HG02678 (cell line): ENCODE results near the gene RPS15.

Experiments used
- ATAC-seq: cut with Tn5 transposase; IDR thresholded peaks from one replicate; pipeline ENCODE4 v1.9.1; 2021; ENCODE audit warnings: mild to moderate bottlenecking, moderate library complexity; ENCODE audit not compliant: unreplicated experiment

The RPS15 gene

GRCh38 chr19:1450735-1451731 is 12.8 kb downstream of the RPS15 start:
- no peak for ATAC-seq

GRCh38 chr19:1451916-1452801 is 14.0 kb downstream of the RPS15 start:
- no peak for ATAC-seq

- ATAC-seq = no peak
Measured at GRCh38 chr19:1452802-1453524, 14.8 kb downstream of the RPS15 start.

- no peak for ATAC-seq
Measured at GRCh38 chr19:1453525-1454364, 15.5 kb downstream of the RPS15 start.

GRCh38 chr19:1455002-1455335 is 16.8 kb downstream of the RPS15 start:
- no peak for ATAC-seq

GRCh38 chr19:1455336-1456120 is 17.3 kb downstream of the RPS15 start:
- ATAC-seq = no peak

- ATAC-seq = no peak
Measured at GRCh38 chr19:1456121-1456900, 18.1 kb downstream of the RPS15 start.

GRCh38 chr19:1457031-1457739 is 19.0 kb downstream of the RPS15 start:
- no peak for ATAC-seq

GRCh38 chr19:1457892-1458291 is 19.7 kb downstream of the RPS15 start:
- no peak for ATAC-seq

GRCh38 chr19:1459479-1459878 is 21.3 kb downstream of the RPS15 start:
- no peak for ATAC-seq

- no peak for ATAC-seq
Measured at GRCh38 chr19:1460033-1460995, 22.1 kb downstream of the RPS15 start.

GRCh38 chr19:1461862-1462261 is 23.7 kb downstream of the RPS15 start:
- ATAC-seq = no peak

GRCh38 chr19:1465191-1466016 is 27.2 kb downstream of the RPS15 start:
- no peak for ATAC-seq

- ATAC-seq = no peak
Measured at GRCh38 chr19:1466018-1466460, 27.8 kb downstream of the RPS15 start.

- ATAC-seq = no peak
Measured at GRCh38 chr19:1466461-1467214, 28.4 kb downstream of the RPS15 start.
